Measurements from ENCODE around the gene AFAP1. TPM values are rescaled to one million over a fixed set of nuclear protein-coding genes. Genes with fewer than 3 reads are reported as not detected.

Gene AFAP1
- total RNA-seq, 1 experiment from 2014 or later, result 42.1 TPM

GRCh38 chr4:7790023-7790422 is 149.6 kb downstream of the AFAP1 start:
- BruUV-seq (replicated peaks), result no TSS peak
- H3K9me3 ChIP-seq (ENCODE audit: low read length), result no peaks in the 10 kb centered on the region
- H3K9ac ChIP-seq (ENCODE audit: low read length), result no peak overlapping the region
- ChIA-PET CTCF (no interaction called here), POLR2A (ENCODE audit: unreplicated experiment) (no interaction called here)
- no peaks in the 10 kb centered on the region for H3K9me2 ChIP-seq (replicated peaks; ENCODE audit: low read length)
- no peaks in the 10 kb centered on the region for H3K27me3 ChIP-seq (ENCODE audit: low read length)
- H3K4me3 ChIP-seq (ENCODE audit: low read length), result no peak overlapping the region
- TF ChIP-seq EZH2phosphoT487 (IDR thresholded peaks at IDR 0.05; ENCODE audit: borderline replicate concordance, low read length), result no peak
- no peak for TF ChIP-seq EZH2 (IDR thresholded peaks at IDR 0.05; ENCODE audit: low read length, unreplicated experiment)
- TF ChIP-seq, protein P1, sequence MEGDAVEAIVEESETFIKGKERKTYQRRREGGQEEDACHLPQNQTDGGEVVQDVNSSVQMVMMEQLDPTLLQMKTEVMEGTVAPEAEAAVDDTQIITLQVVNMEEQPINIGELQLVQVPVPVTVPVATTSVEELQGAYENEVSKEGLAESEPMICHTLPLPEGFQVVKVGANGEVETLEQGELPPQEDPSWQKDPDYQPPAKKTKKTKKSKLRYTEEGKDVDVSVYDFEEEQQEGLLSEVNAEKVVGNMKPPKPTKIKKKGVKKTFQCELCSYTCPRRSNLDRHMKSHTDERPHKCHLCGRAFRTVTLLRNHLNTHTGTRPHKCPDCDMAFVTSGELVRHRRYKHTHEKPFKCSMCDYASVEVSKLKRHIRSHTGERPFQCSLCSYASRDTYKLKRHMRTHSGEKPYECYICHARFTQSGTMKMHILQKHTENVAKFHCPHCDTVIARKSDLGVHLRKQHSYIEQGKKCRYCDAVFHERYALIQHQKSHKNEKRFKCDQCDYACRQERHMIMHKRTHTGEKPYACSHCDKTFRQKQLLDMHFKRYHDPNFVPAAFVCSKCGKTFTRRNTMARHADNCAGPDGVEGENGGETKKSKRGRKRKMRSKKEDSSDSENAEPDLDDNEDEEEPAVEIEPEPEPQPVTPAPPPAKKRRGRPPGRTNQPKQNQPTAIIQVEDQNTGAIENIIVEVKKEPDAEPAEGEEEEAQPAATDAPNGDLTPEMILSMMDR (conservative IDR thresholded peaks at IDR 0.05; ENCODE audit: low read depth, low read length), result no peak
- H4K20me1 ChIP-seq (ENCODE audit: low read length), result no peaks in the 10 kb centered on the region
- H3K4me2 ChIP-seq (ENCODE audit: low read length), result no peak overlapping the region
- no peak overlapping the region for H3K27ac ChIP-seq (ENCODE audit: low read length)
- peaks cover 23% of the 10 kb centered on the region; the same call in 1 of the 2 replicates for H3K36me3 ChIP-seq (ENCODE audit: low read depth, low read length)
- H3K4me1 ChIP-seq (ENCODE audit: insufficient read depth, low read length), result no peaks in the 10 kb centered on the region
- intact Hi-C loops (cut with micrococcal nuclease), result no loop called here
- ATAC-seq, result no peak
- no peaks in the 10 kb centered on the region for H3F3A ChIP-seq (ENCODE audit: low read length, unreplicated experiment)
- DNase-seq, result no peak
- H3K79me2 ChIP-seq (ENCODE audit: low read length), result no peaks in the 10 kb centered on the region
- no peak overlapping the region for H2AFZ ChIP-seq (ENCODE audit: low read length)

- CTCF ChIA-PET, result no interaction called here
Measured at GRCh38 chr4:7788694-7789425, 150.8 kb downstream of the AFAP1 start.

DNA sequence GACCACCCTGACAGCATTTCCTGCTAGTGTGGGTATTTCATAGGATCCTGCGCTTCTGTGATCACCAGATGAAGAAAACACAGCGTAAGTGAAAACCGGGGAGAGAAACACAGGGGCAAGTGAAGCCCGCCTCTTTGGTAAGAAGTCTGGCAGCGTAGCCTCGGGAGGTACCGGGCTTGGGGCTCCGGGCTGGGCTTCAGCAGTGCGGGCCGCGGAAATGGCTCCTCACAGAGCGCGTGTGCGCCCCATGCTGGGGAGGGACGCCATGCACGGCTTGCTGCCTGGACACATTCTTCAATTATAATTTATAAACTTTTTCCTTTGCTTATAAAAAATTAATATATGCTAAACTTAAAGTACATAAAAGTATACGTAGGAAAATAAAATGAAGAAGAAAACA is 151.5 kb downstream of the AFAP1 start:
- H2AFZ ChIP-seq (ENCODE audit: low read length), result no peak overlapping the region
- CTCF ChIA-PET, result no interaction called here
- no peaks in the 10 kb centered on the region for H3F3A ChIP-seq (ENCODE audit: low read length, unreplicated experiment)
- POLR2A ChIA-PET (ENCODE audit: unreplicated experiment), result no interaction called here
- H3K4me2 ChIP-seq (ENCODE audit: low read length), result no peak overlapping the region
- ATAC-seq, result no peak
- intact Hi-C loops (cut with micrococcal nuclease), result no loop called here
- H3K27ac ChIP-seq (ENCODE audit: low read length), result no peak overlapping the region
- no peaks in the 10 kb centered on the region for H3K9me2 ChIP-seq (replicated peaks; ENCODE audit: low read length)
- no peak for TF ChIP-seq EZH2phosphoT487 (IDR thresholded peaks at IDR 0.05; ENCODE audit: borderline replicate concordance, low read length)
- no peak for TF ChIP-seq EZH2 (IDR thresholded peaks at IDR 0.05; ENCODE audit: low read length, unreplicated experiment)
- TF ChIP-seq, protein P1 (conservative IDR thresholded peaks at IDR 0.05; ENCODE audit: low read depth, low read length), result no peak
- no peaks in the 10 kb centered on the region for H3K79me2 ChIP-seq (ENCODE audit: low read length)
- no peaks in the 10 kb centered on the region for H3K9me3 ChIP-seq (ENCODE audit: low read length)
- H3K27me3 ChIP-seq (ENCODE audit: low read length), result no peaks in the 10 kb centered on the region
- no peak overlapping the region for H3K9ac ChIP-seq (ENCODE audit: low read length)
- no peak overlapping the region for H3K4me3 ChIP-seq (ENCODE audit: low read length)
- H3K4me1 ChIP-seq (ENCODE audit: insufficient read depth, low read length), result no peaks in the 10 kb centered on the region
- DNase-seq, result no peak
- H3K36me3 ChIP-seq (ENCODE audit: low read depth, low read length), result peaks cover 32% of the 10 kb centered on the region; the same call in 1 of the 2 replicates
- no TSS peak for BruUV-seq (replicated peaks)
- H4K20me1 ChIP-seq (ENCODE audit: low read length), result no peaks in the 10 kb centered on the region

More at GRCh38 chr4:7788694-7789425, 150.8 kb downstream of the AFAP1 start:
- Histone ChIP-seq H3F3A (ENCODE audit: low read length, unreplicated experiment) (no peaks in the 10 kb centered on the region), H4K20me1 (ENCODE audit: low read length) (no peaks in the 10 kb centered on the region), H3K27ac (ENCODE audit: low read length) (no peak overlapping the region), H3K4me2 (ENCODE audit: low read length) (no peak overlapping the region), H2AFZ (ENCODE audit: low read length) (no peak overlapping the region), H3K9me2 (replicated peaks; ENCODE audit: low read length) (no peaks in the 10 kb centered on the region), H3K4me3 (ENCODE audit: low read length) (no peak overlapping the region), H3K4me1 (ENCODE audit: insufficient read depth, low read length) (no peaks in the 10 kb centered on the region), H3K9ac (ENCODE audit: low read length) (no peak overlapping the region), H3K36me3 (ENCODE audit: low read depth, low read length) (peaks cover 30% of the 10 kb centered on the region; the same call in 1 of the 2 replicates), H3K27me3 (ENCODE audit: low read length) (no peaks in the 10 kb centered on the region), H3K79me2 (ENCODE audit: low read length) (no peaks in the 10 kb centered on the region), H3K9me3 (ENCODE audit: low read length) (no peaks in the 10 kb centered on the region)
- BruUV-seq (replicated peaks), result no TSS peak
- no peak for TF ChIP-seq EZH2 (IDR thresholded peaks at IDR 0.05; ENCODE audit: low read length, unreplicated experiment)
- TF ChIP-seq, protein P1 (conservative IDR thresholded peaks at IDR 0.05; ENCODE audit: low read depth, low read length), result no peak
- no peak for TF ChIP-seq EZH2phosphoT487 (IDR thresholded peaks at IDR 0.05; ENCODE audit: borderline replicate concordance, low read length)
- intact Hi-C loops (cut with micrococcal nuclease), result no loop called here
- ATAC-seq, result no peak
- POLR2A ChIA-PET (ENCODE audit: unreplicated experiment), result no interaction called here
- no peak for DNase-seq
